AG10803 (cell line): ENCODE results near the gene UQCC5.

Experiments used
- DNase-seq: peaks from one replicate; pipeline ENCODE4 v3.0.0; 2010; ENCODE audit warnings: low read depth
- H3K4me3 ChIP-seq: 2 replicates; pipeline ENCODE4 v1.5.1; 2011; ENCODE audit warnings: mild to moderate bottlenecking, low read length, control low read depth
- CTCF ChIP-seq: conservative IDR thresholded peaks from 2 replicates; pipeline ENCODE4 v1.5.1; 2011; ENCODE audit warnings: mild to moderate bottlenecking, low read length, control low read depth, inconsistent platforms

Gene UQCC5

GRCh38 chr3:52514576-52514975 is 21.8 kb upstream of the UQCC5 start:
- no peak overlapping the region for H3K4me3 ChIP-seq
- no peak for TF ChIP-seq CTCF
- no peak for DNase-seq

GRCh38 chr3:52515192-52515591 is 21.2 kb upstream of the UQCC5 start:
- H3K4me3 ChIP-seq = no peak overlapping the region
- TF ChIP-seq CTCF = no peak
- DNase-seq = no peak

- no peak for TF ChIP-seq CTCF
- DNase-seq = no peak
Measured at GRCh38 chr3:52516509-52517195, 19.8 kb upstream of the UQCC5 start.

GRCh38 chr3:52517796-52518722 is 18.3 kb upstream of the UQCC5 start:
- no peak for DNase-seq
- TF ChIP-seq CTCF = no peak
- H3K4me3 ChIP-seq = no peak overlapping the region; the same call in 1 of the 2 replicates

More at GRCh38 chr3:52516509-52517195, 19.8 kb upstream of the UQCC5 start:
- H3K4me3 ChIP-seq = no peak overlapping the region

- TF ChIP-seq CTCF = no peak
- peak overlapping the region; percentile 34 for H3K4me3 ChIP-seq
- no peak for DNase-seq
Measured at GRCh38 chr3:52518723-52519444, 17.5 kb upstream of the UQCC5 start.

- TF ChIP-seq CTCF = no peak
- no peak overlapping the region for H3K4me3 ChIP-seq
- no peak for DNase-seq
Measured at GRCh38 chr3:52519445-52520140, 16.8 kb upstream of the UQCC5 start.
